GM21723 (cell line): Measurements from ENCODE around the gene ELL2.
"Not testable (repeated sequence)": the region's sequence is repeated elsewhere in the genome, so short reads cannot be mapped to it uniquely, and the experiment has no call there.

Experiments used
- ATAC-seq: cut with Tn5 transposase; IDR thresholded peaks from one replicate; pipeline ENCODE4 v1.9.1; 2021; ENCODE audit warnings: mild to moderate bottlenecking, moderate library complexity; ENCODE audit not compliant: unreplicated experiment

ELL2 gene

GRCh38 chr5:95841914-95842812 is 119.5 kb downstream of the ELL2 start:
- no peak for ATAC-seq

DNA sequence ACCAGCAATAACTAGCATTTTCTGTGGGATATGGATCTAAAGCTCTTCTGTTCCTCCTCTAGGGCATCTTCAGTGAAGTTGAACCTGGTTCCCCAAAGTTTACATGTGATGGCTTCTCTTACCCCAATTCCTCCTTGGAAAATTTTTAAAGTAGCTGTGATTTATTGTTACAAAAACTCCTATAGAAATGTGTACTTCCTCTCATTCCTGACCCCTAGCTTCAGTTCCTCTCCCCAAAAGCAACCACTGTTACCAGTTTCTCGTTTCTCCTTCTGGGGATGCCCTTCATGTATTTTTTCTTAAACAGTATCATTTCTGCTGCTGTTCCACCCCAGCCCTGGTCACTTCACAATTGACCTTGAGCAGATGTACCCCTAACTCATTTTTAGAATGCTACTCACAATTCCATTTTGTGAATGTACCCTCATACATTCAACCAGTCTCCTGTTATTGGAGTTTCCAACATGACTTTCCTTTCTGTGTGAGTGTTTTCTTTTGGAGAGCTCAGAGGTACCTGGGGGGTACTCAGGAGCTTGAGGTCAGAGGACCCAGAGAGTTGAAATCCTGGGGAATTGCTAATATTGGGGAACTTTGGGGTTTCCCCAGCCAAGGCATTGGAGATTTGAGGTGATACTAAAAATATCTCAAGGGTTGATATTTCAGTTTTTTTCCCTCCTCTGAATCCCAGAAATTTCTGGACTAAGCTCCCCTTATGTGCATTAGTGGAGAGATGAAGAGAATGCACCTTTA is 120.5 kb downstream of the ELL2 start:
- no peak for ATAC-seq

DNA sequence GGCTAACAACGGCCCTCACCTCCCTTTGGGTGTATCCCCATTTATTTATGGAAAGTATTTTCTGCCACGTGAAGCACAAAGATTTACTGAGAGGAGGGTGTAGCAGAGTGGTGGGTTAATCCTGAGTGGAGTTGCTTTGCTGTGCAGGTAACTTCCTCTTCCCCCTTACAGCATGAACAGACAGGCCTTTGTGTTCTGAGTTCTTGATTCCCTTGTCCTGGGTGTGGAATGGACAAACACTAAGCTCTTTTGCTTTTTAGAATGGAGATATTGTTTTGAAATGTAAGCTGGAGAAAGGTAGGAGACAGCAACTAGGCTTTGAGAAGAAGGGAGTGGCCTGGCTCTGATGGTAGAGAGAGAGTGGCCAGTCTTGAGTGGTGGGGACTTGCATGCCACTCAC is 122.0 kb downstream of the ELL2 start:
- ATAC-seq: no peak

- ATAC-seq: no peak
Measured at GRCh38 chr5:95838556-95838955, 123.1 kb downstream of the ELL2 start.

- ATAC-seq: no peak
Measured at GRCh38 chr5:95838001-95838520, 123.6 kb downstream of the ELL2 start.

DNA sequence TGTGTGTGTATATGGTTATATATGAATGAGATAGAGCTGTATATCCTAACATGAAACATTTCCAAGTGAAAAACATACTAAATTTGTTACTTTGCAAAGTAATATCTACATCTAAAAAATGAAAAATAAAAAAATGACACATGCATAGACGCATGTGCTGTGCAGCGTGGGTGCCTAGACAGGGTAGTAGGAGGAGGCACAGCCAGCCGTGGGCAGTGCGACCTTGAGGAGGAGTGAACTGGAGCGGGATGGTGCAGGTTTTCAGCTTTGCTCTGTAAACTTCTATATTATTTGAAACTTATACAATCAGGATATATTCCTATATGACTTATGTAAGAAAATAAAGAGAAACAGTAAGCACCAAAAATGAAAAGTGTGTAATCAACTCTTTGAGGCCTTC is 124.2 kb downstream of the ELL2 start:
- ATAC-seq: no peak

DNA sequence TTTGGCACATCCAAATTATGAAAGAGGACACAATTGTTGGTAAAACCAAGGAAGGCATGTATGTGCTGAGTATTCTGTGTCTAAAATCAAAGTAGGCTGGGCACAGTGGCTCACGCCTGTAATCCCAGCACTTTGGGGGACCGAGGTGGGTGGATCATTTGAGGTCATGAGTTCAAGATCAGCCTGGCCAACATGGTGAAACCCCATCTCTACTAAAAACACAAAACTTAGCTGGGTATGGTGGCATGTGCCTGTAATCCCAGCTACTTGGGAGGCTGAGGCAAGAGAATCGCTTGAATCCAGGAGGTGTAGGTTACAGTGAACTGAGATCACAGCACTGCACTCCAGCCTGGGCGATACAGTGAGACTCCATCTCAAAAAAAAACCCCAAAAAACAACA is 124.7 kb downstream of the ELL2 start:
- ATAC-seq: not testable (repeated sequence)

GRCh38 chr5:95836544-95836943 is 125.1 kb downstream of the ELL2 start:
- no peak for ATAC-seq

GRCh38 chr5:95835682-95836385 is 125.8 kb downstream of the ELL2 start:
- no peak for ATAC-seq
